Suprapubic skin (tissue), 4 donors: ENCODE measurements around the gene SYNPO2L. TPM values are rescaled to one million over a fixed set of nuclear protein-coding genes. Genes with fewer than 3 reads are reported as not detected.

Source experiments
- DNase-seq, 2 donors: peaks; one replicate each; pipeline ENCODE4 v3.0.0-alpha.2; 2019; ENCODE audit warnings: low spot score in 2 of 2
- H3K27ac ChIP-seq: fragments of 200-600 bp; sonication (generic); one replicate; pipeline ENCODE4 v1.5.1; 2019
- H3K27me3 ChIP-seq: fragments of 200-600 bp; sonication (generic); one replicate; pipeline ENCODE4 v1.5.1; 2019
- H3K36me3 ChIP-seq: fragments of 200-600 bp; sonication (generic); one replicate; pipeline ENCODE4 v1.5.1; 2019
- H3K4me1 ChIP-seq: fragments of 200-600 bp; sonication (generic); one replicate; pipeline ENCODE4 v1.5.1; 2019
- H3K4me3 ChIP-seq: fragments of 200-600 bp; sonication (generic); one replicate; pipeline ENCODE4 v1.5.1; 2019; ENCODE audit warnings: mild to moderate bottlenecking
- H3K9me3 ChIP-seq: fragments of 200-600 bp; sonication (generic); one replicate; pipeline ENCODE4 v1.5.1; 2019
- CTCF ChIP-seq, 2 donors: fragments of 200-600 bp in 1 of 2; fragments of 450-650 bp in 1 of 2; sonication (generic) in 1 of 2; IDR thresholded peaks; one replicate each; pipeline ENCODE4 v1.5.1; 2016 to 2019; ENCODE audit warnings: antibody characterized with exemption in 2 of 2, mild to moderate bottlenecking in 1 of 2, moderate library complexity in 1 of 2
- EP300 ChIP-seq: sonication (generic); formaldehyde crosslinking; IDR thresholded peaks from one replicate; pipeline ENCODE4 v1.6.1; 2017; ENCODE audit warnings: antibody characterized with exemption
- POLR2A ChIP-seq, 2 donors: fragments of 450-650 bp; IDR thresholded peaks; one replicate each; pipeline ENCODE4 v1.6.1; 2017; ENCODE audit warnings: antibody characterized with exemption in 2 of 2, mild to moderate bottlenecking in 2 of 2, moderate library complexity in 2 of 2
- POLR2AphosphoS5 ChIP-seq, 3 donors: sonication (generic); formaldehyde crosslinking; IDR thresholded peaks; one replicate each; pipeline ENCODE4 v1.6.1; 2017; ENCODE audit warnings: antibody characterized with exemption in 3 of 3
- WGBS: methylation state at CpG from one replicate; pipeline ENCODE4 v1.1.5; 2018; 5-methylcytosine and 5-hydroxymethylcytosine counted together
- total RNA-seq, 4 donors: library from RNA; depleted of rRNA; stranded (reverse); fragments of >200 nt; gene quantifications; one replicate each; pipeline ENCODE4 v1.1.0, GENCODE V29; 2016

Gene SYNPO2L
- total RNA-seq, 4 donors from 2014 or later: not detected

GRCh38 chr10:73629165-73629564, 26.7 kb downstream of the SYNPO2L start:
- Histone ChIP-seq H3K27me3 (no peaks in the 10 kb centered on the region), H3K27ac (no peak overlapping the region), H3K9me3 (no peaks in the 10 kb centered on the region), H3K4me3 (no peak overlapping the region), H3K4me1 (peaks cover 17% of the 10 kb centered on the region), H3K36me3 (no peaks in the 10 kb centered on the region)
- DNase-seq: no peak
- WGBS: 92% methylated on average over 5 of the region's 5 CpGs
- no peak for TF ChIP-seq POLR2A (IDR thresholded peaks at IDR 0.05)
- no peak for TF ChIP-seq CTCF (IDR thresholded peaks at IDR 0.05)
- no peak for TF ChIP-seq EP300
- TF ChIP-seq POLR2AphosphoS5 (IDR thresholded peaks at IDR 0.05): no peak

- Histone ChIP-seq H3K4me1 (peaks cover 17% of the 10 kb centered on the region), H3K4me3 (no peak overlapping the region), H3K27me3 (no peaks in the 10 kb centered on the region), H3K36me3 (no peaks in the 10 kb centered on the region), H3K9me3 (no peaks in the 10 kb centered on the region), H3K27ac (no peak overlapping the region)
- TF ChIP-seq POLR2A (IDR thresholded peaks at IDR 0.05) (no peak), POLR2AphosphoS5 (IDR thresholded peaks at IDR 0.05) (no peak)
- no peak for DNase-seq
- 54% methylated on average over 7 of the region's 7 CpGs for WGBS
Observed at GRCh38 chr10:73628405-73628804, 27.4 kb downstream of the SYNPO2L start.

- Histone ChIP-seq H3K36me3 (no peaks in the 10 kb centered on the region), H3K9me3 (no peaks in the 10 kb centered on the region), H3K27me3 (no peaks in the 10 kb centered on the region), H3K27ac (no peak overlapping the region), H3K4me1 (peaks cover 17% of the 10 kb centered on the region), H3K4me3 (no peak overlapping the region)
- no peak for DNase-seq
- 96% methylated on average over 6 of the region's 6 CpGs for WGBS
- TF ChIP-seq POLR2AphosphoS5 (IDR thresholded peaks at IDR 0.05) (no peak), POLR2A (IDR thresholded peaks at IDR 0.05) (no peak), CTCF (IDR thresholded peaks at IDR 0.05) (no peak), EP300 (no peak)
Observed at GRCh38 chr10:73627300-73627699, 28.5 kb downstream of the SYNPO2L start.

DNA sequence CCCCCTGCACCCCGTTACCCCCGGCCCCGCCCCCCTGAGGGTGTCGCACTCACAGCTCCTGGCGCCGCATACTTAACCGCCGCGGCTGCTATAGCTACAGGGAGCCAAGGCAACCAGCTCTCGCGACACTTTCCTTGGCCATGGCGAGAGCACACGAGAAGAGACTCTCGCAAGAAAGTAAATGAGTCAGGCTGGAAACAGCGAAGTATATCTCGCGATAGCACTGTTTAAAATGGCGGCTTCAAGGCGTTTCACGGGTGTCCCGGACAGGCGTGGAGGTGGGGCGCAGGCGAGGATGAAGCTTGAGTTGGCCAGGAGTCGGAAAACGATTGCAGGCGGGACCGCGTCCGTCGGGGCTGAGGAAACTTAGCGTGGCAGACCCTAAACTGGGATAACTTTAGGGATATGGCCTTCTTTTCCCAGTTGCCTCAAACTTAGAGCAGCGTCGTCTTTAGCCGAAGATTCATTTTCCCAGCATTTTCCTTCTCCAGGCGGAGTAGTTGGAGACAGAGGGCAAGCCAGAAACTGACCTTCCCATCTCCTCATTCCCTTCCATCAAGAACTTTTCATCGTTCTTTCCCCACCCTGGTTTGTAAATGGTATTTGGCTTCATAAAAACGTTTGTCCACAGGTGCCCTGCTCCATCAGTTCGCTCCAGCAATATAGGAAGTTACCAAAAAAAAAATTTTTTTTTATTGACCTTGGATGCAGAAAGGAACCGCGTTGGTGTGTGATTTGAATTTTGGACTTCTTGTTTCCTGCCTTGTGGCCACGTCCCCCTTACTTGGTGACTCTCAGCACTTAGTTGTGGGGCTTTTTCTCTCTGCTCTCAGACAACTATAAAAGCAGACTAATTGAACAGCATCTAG, 29.7 kb downstream of the SYNPO2L start:
- H3K27me3 ChIP-seq: no peaks in the 10 kb centered on the region
- no peaks in the 10 kb centered on the region for H3K9me3 ChIP-seq
- under 1% methylated on average over 37 of the region's 42 CpGs for WGBS
- H3K27ac ChIP-seq: peak overlapping the region; percentile 92
- peak overlapping the region; percentile 95 for H3K4me3 ChIP-seq
- peak in 1 of 2 donors; percentile 58 for TF ChIP-seq POLR2A (IDR thresholded peaks at IDR 0.05)
- peak; percentile 48 to 84 (median 52) for TF ChIP-seq POLR2AphosphoS5 (IDR thresholded peaks at IDR 0.05)
- TF ChIP-seq EP300: no peak
- TF ChIP-seq CTCF (IDR thresholded peaks at IDR 0.05): no peak
- DNase-seq: peak; percentile 95
- H3K4me1 ChIP-seq: peaks cover 17% of the 10 kb centered on the region
- no peaks in the 10 kb centered on the region for H3K36me3 ChIP-seq

GRCh38 chr10:73625004-73625883, 30.6 kb downstream of the SYNPO2L start:
- peak overlapping the region; percentile 92 for H3K27ac ChIP-seq
- H3K9me3 ChIP-seq: no peaks in the 10 kb centered on the region
- H3K27me3 ChIP-seq: no peaks in the 10 kb centered on the region
- H3K36me3 ChIP-seq: no peaks in the 10 kb centered on the region
- H3K4me3 ChIP-seq: peak overlapping the region; percentile 95
- peak in 1 of 2 donors; percentile 68 for DNase-seq
- H3K4me1 ChIP-seq: peaks cover 17% of the 10 kb centered on the region
- TF ChIP-seq POLR2AphosphoS5 (IDR thresholded peaks at IDR 0.05) (no peak), EP300 (no peak), POLR2A (IDR thresholded peaks at IDR 0.05) (no peak), CTCF (IDR thresholded peaks at IDR 0.05) (no peak)
- under 1% methylated on average over 44 of the region's 46 CpGs for WGBS
